Measurements from ENCODE around the gene EEF1A2.

GRCh38 chr20:63493563-63494020 lies 5.3 kb downstream of the EEF1A2 start:
- no peak for TF ChIP-seq CTCF (IDR thresholded peaks at IDR 0.05; ENCODE audit: low read depth, low read length, missing input control)
- no peak for TF ChIP-seq EGR1 (IDR thresholded peaks at IDR 0.05; ENCODE audit: low read depth in 2 of 2)
- TF ChIP-seq SP1 (IDR thresholded peaks at IDR 0.05): no peak
